PFSK-1 (cell line): ENCODE results near the gene FBXW9.

ENCODE experiments used
- FOXP2 ChIP-seq: optimal IDR thresholded peaks from 2 replicates; pipeline ENCODE3; 2011; ENCODE audit warnings: borderline replicate concordance, control low read depth, inconsistent platforms; ENCODE audit not compliant: insufficient read depth; ENCODE audit errors: extremely low read length, extremely low read depth
- POLR2AphosphoS5 ChIP-seq: IDR thresholded peaks from 2 replicates; pipeline ENCODE4 v1.6.1; 2012; ENCODE audit warnings: low read depth, mild to moderate bottlenecking, control low read depth, low read length, moderate library complexity
- SIN3A ChIP-seq: IDR thresholded peaks from 2 replicates; pipeline ENCODE4 v1.6.1; 2012; ENCODE audit warnings: mild to moderate bottlenecking, low read length, moderate library complexity, borderline replicate concordance; ENCODE audit not compliant: insufficient read depth
- TAF1 ChIP-seq: IDR thresholded peaks from 2 replicates; pipeline ENCODE4 v1.6.1; 2012; ENCODE audit warnings: low read length, control low read depth, borderline replicate concordance; ENCODE audit not compliant: insufficient read depth
- TF ChIP-seq, protein P1 (sequence below), 2 experiments: IDR thresholded peaks; 2 replicates each; pipeline versions ENCODE4 v1.6.1 to v1.8.0; 2011 to 2012; ENCODE audit warnings: low read depth in 2 of 2, low read length in 2 of 2, control low read depth in 1 of 2, inconsistent platforms in 1 of 2, mild to moderate bottlenecking in 1 of 2, moderate library complexity in 1 of 2; ENCODE audit not compliant: insufficient read depth in 1 of 2

FBXW9 gene

GRCh38 chr19:12680034-12680433 is 16.4 kb downstream of the FBXW9 start:
- TF ChIP-seq POLR2AphosphoS5: no peak

DNA sequence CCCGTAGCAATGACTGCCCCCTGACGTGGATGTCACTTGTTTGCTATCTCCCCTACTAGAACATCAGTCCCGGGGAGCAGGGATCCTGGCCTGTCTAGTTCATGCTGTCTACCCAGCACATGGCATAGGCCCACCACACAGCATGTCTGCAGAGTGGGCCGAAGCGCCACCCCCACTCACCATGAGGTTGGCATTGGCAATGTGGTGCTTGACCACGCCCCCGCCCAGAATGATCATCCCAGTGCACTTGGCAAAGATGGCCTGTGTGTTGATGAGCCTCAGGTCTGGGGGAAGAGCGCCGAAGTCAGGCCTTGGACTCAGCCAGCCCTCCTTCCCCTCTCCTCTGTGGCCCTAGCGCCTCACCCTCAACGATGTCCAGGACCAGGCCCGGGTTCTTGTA is 19.5 kb downstream of the FBXW9 start:
- no peak for TF ChIP-seq POLR2AphosphoS5

DNA sequence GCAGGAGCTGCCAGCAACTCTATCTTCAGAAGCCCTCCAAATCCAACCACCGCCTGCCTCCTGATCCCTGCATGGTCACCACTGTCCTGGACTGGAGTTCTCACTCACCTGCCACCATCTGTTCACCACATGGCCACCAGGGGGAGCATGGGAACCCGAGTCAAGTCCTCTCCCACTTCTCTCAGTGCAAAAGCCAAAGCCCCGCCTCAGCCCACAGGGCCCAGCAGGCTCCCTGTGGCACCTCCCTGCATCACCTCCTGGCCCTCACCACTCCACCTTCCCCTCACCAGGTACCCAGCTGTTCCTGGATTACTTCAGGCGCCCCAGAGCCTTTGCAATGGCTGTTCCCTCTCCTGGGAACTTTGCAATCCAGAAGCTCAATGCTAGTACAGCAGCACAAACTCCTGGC is 20.0 kb downstream of the FBXW9 start:
- TF ChIP-seq TAF1 (no peak), POLR2AphosphoS5 (0 out of 2 replicates have a peak, but pooled peaks have one; percentile 26)

GRCh38 chr19:12675940-12676339 is 20.5 kb downstream of the FBXW9 start:
- TF ChIP-seq POLR2AphosphoS5 (peak; percentile 47; the same call in 1 of the 2 replicates), SIN3A (no peak)

DNA sequence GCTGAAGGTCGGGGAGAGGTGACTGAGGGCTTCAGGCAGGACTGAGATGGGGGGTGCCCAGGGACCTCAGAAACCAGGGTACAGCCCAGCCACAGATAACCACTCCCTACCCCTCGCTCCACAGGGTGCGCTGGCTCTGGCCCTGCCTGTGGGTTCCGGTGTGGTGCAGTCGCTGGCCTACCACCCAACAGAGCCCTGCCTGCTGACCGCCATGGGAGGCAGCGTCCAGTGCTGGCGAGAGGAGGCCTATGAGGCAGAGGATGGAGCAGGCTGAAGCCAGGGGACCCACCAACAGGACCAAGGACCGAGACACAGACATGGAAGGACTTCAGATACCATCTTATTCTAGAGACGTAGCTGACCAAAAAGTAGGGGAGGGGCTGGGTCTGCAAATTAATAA is 21.0 kb downstream of the FBXW9 start:
- TF ChIP-seq POLR2AphosphoS5: no peak

GRCh38 chr19:12672744-12673143 is 23.7 kb downstream of the FBXW9 start:
- TF ChIP-seq, protein P1, sequence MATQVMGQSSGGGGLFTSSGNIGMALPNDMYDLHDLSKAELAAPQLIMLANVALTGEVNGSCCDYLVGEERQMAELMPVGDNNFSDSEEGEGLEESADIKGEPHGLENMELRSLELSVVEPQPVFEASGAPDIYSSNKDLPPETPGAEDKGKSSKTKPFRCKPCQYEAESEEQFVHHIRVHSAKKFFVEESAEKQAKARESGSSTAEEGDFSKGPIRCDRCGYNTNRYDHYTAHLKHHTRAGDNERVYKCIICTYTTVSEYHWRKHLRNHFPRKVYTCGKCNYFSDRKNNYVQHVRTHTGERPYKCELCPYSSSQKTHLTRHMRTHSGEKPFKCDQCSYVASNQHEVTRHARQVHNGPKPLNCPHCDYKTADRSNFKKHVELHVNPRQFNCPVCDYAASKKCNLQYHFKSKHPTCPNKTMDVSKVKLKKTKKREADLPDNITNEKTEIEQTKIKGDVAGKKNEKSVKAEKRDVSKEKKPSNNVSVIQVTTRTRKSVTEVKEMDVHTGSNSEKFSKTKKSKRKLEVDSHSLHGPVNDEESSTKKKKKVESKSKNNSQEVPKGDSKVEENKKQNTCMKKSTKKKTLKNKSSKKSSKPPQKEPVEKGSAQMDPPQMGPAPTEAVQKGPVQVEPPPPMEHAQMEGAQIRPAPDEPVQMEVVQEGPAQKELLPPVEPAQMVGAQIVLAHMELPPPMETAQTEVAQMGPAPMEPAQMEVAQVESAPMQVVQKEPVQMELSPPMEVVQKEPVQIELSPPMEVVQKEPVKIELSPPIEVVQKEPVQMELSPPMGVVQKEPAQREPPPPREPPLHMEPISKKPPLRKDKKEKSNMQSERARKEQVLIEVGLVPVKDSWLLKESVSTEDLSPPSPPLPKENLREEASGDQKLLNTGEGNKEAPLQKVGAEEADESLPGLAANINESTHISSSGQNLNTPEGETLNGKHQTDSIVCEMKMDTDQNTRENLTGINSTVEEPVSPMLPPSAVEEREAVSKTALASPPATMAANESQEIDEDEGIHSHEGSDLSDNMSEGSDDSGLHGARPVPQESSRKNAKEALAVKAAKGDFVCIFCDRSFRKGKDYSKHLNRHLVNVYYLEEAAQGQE (IDR thresholded peaks at IDR 0.05; ENCODE audit: insufficient read depth in 1 of 2, low read depth in 2 of 2, low read length in 2 of 2): no peak
- TF ChIP-seq TAF1: no peak
- no peak for TF ChIP-seq FOXP2
- TF ChIP-seq SIN3A: no peak
- no peak for TF ChIP-seq POLR2AphosphoS5

DNA sequence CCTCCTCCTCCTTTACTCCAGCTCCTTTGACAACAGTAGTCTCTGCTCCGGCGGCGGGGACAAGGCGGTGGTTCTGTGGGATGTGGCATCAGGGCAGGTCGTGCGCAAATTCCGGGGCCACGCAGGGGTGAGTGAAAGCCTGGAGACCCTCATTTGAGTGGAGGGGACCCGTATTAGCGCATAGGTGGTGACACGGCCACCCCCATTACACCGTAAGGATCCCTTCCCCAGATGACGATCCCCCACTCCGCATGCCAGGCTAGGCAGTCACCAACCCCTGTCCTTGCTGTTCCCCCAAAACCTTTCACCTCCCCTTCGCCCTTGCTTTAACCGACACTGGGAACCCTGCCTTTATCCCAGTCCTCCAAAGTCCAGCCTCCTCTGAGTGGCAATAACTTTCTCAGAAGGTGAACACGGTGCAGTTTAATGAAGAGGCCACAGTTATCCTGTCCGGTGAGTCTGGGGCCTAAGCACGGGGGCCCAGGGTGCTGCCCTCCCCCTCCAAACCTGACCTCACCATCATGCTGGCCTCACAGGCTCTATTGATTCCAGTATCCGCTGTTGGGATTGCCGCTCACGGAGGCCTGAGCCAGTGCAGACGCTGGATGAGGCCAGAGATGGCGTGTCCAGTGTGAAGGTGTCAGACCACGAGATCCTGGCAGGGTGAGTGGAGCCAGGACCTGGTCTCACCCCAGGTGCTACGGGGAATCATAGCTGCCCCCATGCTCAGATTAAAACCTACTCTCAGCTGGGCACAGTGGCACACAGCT is 26.1 kb downstream of the FBXW9 start:
- TF ChIP-seq FOXP2 (no peak), POLR2AphosphoS5 (peak; percentile 51)

GRCh38 chr19:12669270-12670158 is 26.9 kb downstream of the FBXW9 start:
- no peak; the same call in 1 of the 2 replicates for TF ChIP-seq POLR2AphosphoS5
- TF ChIP-seq, protein P1 (IDR thresholded peaks at IDR 0.05; ENCODE audit: insufficient read depth in 1 of 2, low read depth in 2 of 2, low read length in 2 of 2): no peak
- TF ChIP-seq FOXP2: peak; percentile 37
- TF ChIP-seq TAF1: peak; percentile 57; the same call in 1 of the 2 replicates
- TF ChIP-seq SIN3A: no peak

- TF ChIP-seq FOXP2: no peak
- TF ChIP-seq, protein P1 (IDR thresholded peaks at IDR 0.05; ENCODE audit: insufficient read depth in 1 of 2, low read depth in 2 of 2, low read length in 2 of 2): no peak
- no peak for TF ChIP-seq SIN3A
- no peak for TF ChIP-seq TAF1
- TF ChIP-seq POLR2AphosphoS5: no peak
Observed at GRCh38 chr19:12668932-12669269, 27.5 kb downstream of the FBXW9 start.
